Heart left ventricle (tissue), 13 donors: ENCODE results near the gene LPIN1.

Experiments used
- POLR2A ChIP-seq, 2 donors: fragments of 450-650 bp; IDR thresholded peaks; one replicate each; pipeline ENCODE4 v1.6.1; 2017; ENCODE audit warnings: antibody characterized with exemption in 2 of 2, mild to moderate bottlenecking in 2 of 2, moderate library complexity in 2 of 2
- TF ChIP-seq, protein P1 (sequence below), 12 donors: fragments of 200-600 bp; sonication (generic) in 4 of 12; IDR thresholded peaks; one replicate each; pipeline versions ENCODE4 v1.5.0 to v1.8.0; 2018 to 2022; ENCODE audit warnings: antibody characterized with exemption in 12 of 12, mild to moderate bottlenecking in 5 of 12
- donor health status: ischemic (EF 13 %, LVEDD 7.1; RV severe dilation, severe dysfunction).
- donor health status: DM: no; HTN: yes; CAD: no.
- donor health status: DM: no; HTN: no; CAD: no.
- donor health status: ischemic (EF 25% LVEDD 6.9; RV normal size, moderate dysfunction).
- donor health status: ischemic (EF 25% LVEDD 5.7; RV mildly dilated, moderate dysfunction).
- donor health status: ischemic (EF 35%, LVEDD 5.7; RV mildly dilated, moderate dysfunction).
- donor health status: nonischemic (EF 11% LVEDD 7.7; RV severe dilation, severe dysfunction).
- donor health status: DM: yes; HTN: yes; CAD: no.
- donor health status: PGD.
- donor health status: ischemic (EF 29% LVEDD 5.4; RV normal size, mild dysfunction).
- donor health status: nonischemic (EF 23%, LVEDD 6.1; RV moderate dilation, normal function).

DNA sequence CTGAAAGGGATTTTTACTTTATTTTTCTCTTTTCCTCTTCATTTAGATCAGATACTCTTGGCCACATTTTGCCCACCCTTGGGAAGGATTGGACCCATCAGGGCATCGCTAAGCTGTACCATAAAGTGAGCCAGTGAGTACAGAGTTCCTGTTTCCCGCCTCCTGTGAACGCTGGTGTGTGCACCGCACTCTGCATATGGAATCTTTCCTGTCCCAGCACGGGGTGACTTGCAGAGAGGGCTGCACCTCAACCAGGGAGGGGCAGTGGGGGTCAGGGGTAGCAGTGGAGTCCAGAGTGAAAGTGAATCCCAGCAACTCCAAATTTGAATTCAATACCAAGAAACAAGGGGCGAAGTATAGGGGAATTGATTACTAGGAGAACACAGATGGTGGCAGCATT, 58.6 kb downstream of the LPIN1 start:
- TF ChIP-seq, protein P1, sequence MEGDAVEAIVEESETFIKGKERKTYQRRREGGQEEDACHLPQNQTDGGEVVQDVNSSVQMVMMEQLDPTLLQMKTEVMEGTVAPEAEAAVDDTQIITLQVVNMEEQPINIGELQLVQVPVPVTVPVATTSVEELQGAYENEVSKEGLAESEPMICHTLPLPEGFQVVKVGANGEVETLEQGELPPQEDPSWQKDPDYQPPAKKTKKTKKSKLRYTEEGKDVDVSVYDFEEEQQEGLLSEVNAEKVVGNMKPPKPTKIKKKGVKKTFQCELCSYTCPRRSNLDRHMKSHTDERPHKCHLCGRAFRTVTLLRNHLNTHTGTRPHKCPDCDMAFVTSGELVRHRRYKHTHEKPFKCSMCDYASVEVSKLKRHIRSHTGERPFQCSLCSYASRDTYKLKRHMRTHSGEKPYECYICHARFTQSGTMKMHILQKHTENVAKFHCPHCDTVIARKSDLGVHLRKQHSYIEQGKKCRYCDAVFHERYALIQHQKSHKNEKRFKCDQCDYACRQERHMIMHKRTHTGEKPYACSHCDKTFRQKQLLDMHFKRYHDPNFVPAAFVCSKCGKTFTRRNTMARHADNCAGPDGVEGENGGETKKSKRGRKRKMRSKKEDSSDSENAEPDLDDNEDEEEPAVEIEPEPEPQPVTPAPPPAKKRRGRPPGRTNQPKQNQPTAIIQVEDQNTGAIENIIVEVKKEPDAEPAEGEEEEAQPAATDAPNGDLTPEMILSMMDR (IDR thresholded peaks at IDR 0.05), result no peak
- no peak for TF ChIP-seq POLR2A (IDR thresholded peaks at IDR 0.05)
